OCI-LY1 (cell line): ENCODE measurements around the gene RNU2-1.
"Not testable (repeated sequence)": the region's sequence is repeated elsewhere in the genome, so short reads cannot be mapped to it uniquely, and the experiment has no call there.

Source experiments
- CTCF ChIP-seq: fragments of 200-600 bp; sonication (generic), shearing (Covaris generic); IDR thresholded peaks from 2 replicates; pipeline ENCODE4 v1.5.1; 2017; ENCODE audit warnings: mild to moderate bottlenecking, antibody characterized with exemption, low read length, moderate library complexity, mixed read lengths
- EZH2 ChIP-seq: fragments of 200-600 bp; sonication (generic), shearing (Covaris generic); IDR thresholded peaks from 2 replicates; pipeline ENCODE4 v1.8.0; 2017; ENCODE audit warnings: borderline replicate concordance, mixed run types, mild to moderate bottlenecking, antibody characterized with exemption, low read length, moderate library complexity, mixed read lengths

GRCh38 chr17:43186656-43187055 lies 47.1 kb downstream of the RNU2-1 start:
- not testable (repeated sequence) for TF ChIP-seq CTCF, EZH2
